RWPE1 (cell line): ENCODE data around the gene BAIAP2L2.
A peak's percentile ranks its signal among the peaks of the same experiment; 100 is the strongest.

Source experiments
- CTCF ChIA-PET: fragments of 350-600 bp; sonication (Branson Sonifier 250); formaldehyde crosslinking; extraction: SDS; loops from one replicate; lab custom pipeline; 2021; lab: Yijun Ruan, JAX
- POLR2A ChIA-PET: fragments of 400-600 bp; formaldehyde crosslinking; extraction: SDS; loops from one replicate; lab custom pipeline; 2020; ENCODE audit warnings: antibody characterized with exemption; ENCODE audit not compliant: low non-redundant PET; lab: Yijun Ruan, JAX
- DNase-seq: peaks from one replicate; pipeline ENCODE4 v3.0.0; 2012; ENCODE audit warnings: low spot score
- H3K27ac ChIP-seq: fragments of 450-650 bp; 2 replicates; pipeline ENCODE4 v1.5.1; 2017
- TF ChIP-seq, protein P1 (sequence below): fragments of 450-650 bp; conservative IDR thresholded peaks from 2 replicates; pipeline ENCODE4 v1.5.1; 2017; ENCODE audit warnings: low read depth, mild to moderate bottlenecking

The BAIAP2L2 gene

DNA sequence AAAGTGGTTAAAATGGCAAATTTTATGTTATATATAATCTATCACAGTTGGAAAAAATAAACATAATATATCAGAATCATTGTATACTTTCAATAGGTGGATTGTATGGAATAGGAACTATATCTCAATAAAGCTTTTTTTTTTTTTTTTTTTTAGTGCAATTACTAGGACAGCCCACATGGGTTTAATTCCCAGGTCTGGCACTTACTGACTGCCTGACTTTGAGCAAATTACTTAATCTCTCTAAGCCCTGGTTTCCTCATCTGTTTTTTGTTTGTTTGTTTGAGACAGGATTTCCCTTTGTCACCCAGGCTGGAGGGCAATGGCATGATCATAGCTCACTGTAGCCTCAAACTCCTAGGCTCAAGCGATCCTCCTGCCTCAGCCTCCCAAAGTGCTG, 26.1 kb upstream of the BAIAP2L2 start:
- CTCF ChIA-PET: no interaction called here
- POLR2A ChIA-PET: no interaction called here

DNA sequence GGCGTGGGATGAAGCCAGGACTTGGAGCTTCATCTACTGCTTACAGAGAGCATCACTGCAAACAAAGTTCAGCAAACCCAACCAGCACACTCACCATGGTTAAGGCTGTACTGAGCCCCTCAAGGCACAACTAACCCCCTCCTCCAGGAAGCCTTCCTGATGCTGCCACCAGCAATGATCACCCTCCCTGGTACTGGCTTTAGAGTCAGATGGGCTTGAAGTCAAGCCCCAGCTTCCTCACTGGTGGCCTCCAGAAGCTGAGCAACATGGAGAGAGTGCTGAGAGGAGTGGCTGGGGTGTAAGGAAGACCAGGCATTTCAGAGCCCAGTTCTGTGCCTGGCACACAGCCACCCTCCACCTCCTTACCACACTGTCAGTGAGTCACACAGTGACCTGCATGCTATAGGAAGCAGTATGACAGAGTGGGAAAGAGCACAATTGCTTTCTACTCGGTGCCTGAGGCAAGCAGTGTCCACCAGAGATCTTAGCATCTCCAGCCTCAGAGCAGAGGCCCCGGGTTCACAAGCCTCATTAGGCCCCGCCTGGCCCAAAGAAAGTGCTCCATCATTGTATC, 24.7 kb upstream of the BAIAP2L2 start:
- H3K27ac ChIP-seq: peak overlapping the region; percentile 79
- CTCF ChIA-PET: interaction anchor here (1.1 kb wide), 1 partner anchor 11 kb away, joined by 3 read pairs; no protein-coding TSS in a partner anchor
- POLR2A ChIA-PET: no interaction called here
- peak; percentile 79 for DNase-seq
- TF ChIP-seq, protein P1, sequence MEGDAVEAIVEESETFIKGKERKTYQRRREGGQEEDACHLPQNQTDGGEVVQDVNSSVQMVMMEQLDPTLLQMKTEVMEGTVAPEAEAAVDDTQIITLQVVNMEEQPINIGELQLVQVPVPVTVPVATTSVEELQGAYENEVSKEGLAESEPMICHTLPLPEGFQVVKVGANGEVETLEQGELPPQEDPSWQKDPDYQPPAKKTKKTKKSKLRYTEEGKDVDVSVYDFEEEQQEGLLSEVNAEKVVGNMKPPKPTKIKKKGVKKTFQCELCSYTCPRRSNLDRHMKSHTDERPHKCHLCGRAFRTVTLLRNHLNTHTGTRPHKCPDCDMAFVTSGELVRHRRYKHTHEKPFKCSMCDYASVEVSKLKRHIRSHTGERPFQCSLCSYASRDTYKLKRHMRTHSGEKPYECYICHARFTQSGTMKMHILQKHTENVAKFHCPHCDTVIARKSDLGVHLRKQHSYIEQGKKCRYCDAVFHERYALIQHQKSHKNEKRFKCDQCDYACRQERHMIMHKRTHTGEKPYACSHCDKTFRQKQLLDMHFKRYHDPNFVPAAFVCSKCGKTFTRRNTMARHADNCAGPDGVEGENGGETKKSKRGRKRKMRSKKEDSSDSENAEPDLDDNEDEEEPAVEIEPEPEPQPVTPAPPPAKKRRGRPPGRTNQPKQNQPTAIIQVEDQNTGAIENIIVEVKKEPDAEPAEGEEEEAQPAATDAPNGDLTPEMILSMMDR: no peak

More for the DNA sequence above, 26.1 kb upstream of the BAIAP2L2 start:
- TF ChIP-seq, protein P1: no peak
- H3K27ac ChIP-seq: peak overlapping the region; percentile 79
- DNase-seq: no peak

DNA sequence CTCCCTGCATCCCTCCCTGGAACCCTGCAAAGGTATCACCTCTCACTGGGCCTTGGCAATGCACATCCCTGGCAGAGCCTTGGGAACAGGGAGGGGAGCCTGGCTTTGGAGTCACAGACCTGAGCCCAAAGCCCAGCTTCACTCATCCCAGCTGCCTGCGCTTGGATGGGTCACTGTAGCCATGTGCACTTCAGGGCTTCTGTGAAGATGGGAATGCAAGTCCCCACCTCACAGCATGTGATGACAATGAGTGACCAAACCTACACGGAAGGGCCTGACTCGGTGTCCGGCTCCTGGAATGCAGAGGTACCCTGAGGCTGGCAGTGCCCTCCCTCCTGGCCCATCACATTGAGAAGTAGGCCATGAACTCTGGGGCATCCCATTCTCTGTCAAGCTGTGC, 22.8 kb upstream of the BAIAP2L2 start:
- ChIA-PET CTCF (interaction anchor here (0.6 kb wide), 1 partner anchor 203 kb away, joined by 3 read pairs; no protein-coding TSS in a partner anchor), POLR2A (no interaction called here)
- peak overlapping the region; percentile 79 for H3K27ac ChIP-seq
- TF ChIP-seq, protein P1: no peak
- no peak for DNase-seq

DNA sequence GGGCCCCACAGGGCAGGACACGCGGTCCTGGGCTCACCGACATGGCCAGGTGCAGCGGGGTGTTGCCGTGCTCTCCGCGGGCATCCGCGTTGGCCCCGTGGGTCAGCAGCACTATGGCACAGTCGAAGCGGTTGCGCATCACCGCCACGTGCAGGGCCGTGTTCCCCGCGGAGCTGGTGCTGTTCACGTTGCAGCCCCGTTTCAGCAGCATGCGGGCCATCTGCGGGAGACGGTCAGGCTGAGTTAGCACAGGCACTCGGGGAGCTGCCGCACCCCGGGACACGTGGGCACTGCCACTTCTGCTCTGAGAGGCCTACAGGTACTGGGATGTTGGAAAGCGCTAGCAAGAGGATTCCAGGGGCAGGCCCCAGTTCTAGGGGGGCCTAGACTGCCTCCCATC, 22.3 kb upstream of the BAIAP2L2 start:
- ChIA-PET POLR2A (no interaction called here), CTCF (interaction anchor here (0.6 kb wide), 1 partner anchor 127 kb away, joined by 3 read pairs; no protein-coding TSS in a partner anchor)
- DNase-seq: no peak
- H3K27ac ChIP-seq: peak overlapping the region; percentile 79
- TF ChIP-seq, protein P1: no peak

DNA sequence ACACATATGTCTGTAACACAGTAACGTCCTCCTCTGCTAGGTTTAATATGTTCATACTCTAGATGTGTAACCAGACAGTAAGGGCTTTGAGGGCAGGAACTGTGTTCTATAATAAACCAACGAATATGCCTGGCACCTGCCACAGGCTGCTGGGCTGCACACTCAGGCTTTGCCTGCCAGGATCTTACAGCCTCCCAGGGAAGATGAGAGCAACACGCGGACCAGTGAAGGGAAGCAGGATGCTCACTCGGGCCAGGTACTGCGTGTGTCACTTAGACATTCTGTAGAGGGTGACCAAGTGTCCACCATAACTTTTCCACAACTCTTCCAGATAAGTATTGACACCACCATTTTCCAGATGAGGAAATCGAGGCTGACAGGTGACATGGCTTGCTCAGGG, 21.7 kb upstream of the BAIAP2L2 start:
- no peak overlapping the region for H3K27ac ChIP-seq
- ChIA-PET CTCF (no interaction called here), POLR2A (no interaction called here)
- TF ChIP-seq, protein P1: no peak
- DNase-seq: no peak

DNA sequence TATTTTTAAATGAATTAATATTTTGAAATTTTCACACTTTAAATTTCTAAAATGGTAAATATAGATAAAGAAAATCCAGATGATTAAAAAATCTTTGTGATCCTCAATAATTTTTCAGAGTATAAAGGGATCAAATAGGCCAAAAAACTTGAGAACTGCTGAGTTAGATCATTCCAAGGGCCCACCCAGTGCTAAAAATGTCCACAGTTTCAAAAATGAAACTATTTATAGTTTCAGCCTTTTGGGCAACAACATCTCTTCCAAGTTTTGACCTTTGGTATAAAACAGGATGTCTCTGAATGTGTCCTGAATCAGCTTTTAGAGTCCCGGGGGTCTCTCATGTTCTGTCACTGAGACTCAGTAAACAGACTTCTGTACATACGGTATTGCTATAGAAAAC, 20.9 kb upstream of the BAIAP2L2 start:
- DNase-seq: no peak
- ChIA-PET POLR2A (no interaction called here), CTCF (no interaction called here)
- H3K27ac ChIP-seq: no peak overlapping the region
- TF ChIP-seq, protein P1: no peak
